HG03439 (cell line): ENCODE data around the gene SEC31B.
A peak's percentile ranks its signal among the peaks of the same experiment; 100 is the strongest.

Experiments used
- ATAC-seq: cut with Tn5 transposase; IDR thresholded peaks from one replicate; pipeline ENCODE4 v1.9.1; 2021; ENCODE audit warnings: mild to moderate bottlenecking, moderate library complexity; ENCODE audit not compliant: unreplicated experiment

The SEC31B gene

DNA sequence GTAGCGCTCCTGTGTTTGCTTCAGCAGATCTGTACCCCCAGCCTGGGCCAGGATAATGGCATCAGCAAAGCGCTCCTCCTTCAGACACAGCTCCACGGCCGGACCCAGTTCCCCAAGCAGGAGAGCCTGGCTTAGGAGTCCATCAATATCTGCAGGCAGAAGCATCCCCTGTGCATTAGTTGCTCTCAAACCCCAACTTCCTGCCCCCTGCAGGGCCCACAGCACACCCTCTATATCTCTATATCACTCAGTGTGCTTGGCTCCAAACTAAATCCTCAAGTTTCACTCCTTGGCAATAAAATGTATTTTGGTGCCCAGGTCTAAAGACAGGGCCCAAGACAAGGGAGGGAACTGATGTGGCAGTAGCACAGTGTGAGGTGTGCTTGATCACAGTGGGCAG lies 21.6 kb downstream of the SEC31B start:
- no peak for ATAC-seq

DNA sequence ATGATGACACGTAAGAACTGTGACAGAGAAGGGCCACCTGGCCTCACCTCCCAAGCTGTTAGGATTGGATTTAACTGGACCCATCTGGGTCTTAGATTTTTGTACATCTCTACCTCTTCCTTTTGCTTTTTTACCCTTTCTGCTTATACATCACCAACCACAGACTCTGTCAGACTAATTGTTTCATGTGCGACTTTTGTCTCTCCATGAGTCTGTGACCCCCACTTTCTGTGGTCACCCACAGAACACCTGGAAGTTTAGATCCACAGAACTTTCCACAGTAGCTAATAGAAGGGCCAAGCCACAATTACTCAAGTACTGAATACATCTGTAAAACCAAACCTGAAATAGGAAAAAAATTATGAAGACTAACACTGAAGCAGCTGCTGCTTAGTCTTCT lies 23.1 kb downstream of the SEC31B start:
- ATAC-seq, result no peak

DNA sequence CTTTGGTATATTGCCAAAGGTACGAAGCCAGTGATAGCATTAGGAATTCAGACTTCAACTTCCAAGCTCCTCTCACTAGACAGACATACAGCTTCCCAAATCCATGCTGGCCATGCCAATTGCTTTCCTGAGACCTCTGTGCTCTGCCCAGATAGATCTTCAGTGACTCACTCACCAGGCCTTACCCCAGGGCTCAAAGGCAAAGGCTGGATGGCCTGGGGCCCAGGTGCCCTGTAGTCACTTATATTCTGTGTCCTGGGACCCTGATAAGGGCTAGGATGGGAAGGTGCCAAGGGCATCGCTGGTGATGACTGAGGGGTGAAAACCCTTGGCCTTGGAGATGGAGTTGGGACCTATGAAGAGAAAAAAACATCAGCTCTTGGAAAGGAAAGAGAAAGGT lies 29.1 kb downstream of the SEC31B start:
- no peak for ATAC-seq

DNA sequence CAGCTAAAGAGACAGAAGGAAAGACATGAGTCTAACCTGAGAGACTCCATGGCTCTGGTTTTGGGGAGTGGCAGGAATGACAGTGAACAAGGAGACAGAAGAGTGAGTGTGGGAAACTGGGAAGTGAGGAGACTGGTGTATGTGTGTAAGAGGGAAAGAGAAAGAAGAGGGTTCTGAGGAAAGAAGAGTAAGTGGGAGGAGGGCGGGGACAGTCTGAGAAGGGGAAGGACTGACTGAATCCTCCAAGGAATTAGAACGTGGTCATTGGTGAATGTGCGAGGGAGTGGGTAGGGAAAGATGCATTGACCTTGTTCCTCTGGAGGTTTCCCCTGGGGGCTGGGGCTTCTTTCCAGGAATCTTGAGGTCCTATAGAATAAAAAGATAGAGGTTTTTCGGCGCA lies 30.3 kb downstream of the SEC31B start:
- no peak for ATAC-seq

- ATAC-seq, result no peak
These were observed 32.1 kb downstream of the SEC31B start for GRCh38 chr10:100487529-100487928.

- no peak for ATAC-seq
These were observed 33.7 kb downstream of the SEC31B start for GRCh38 chr10:100485801-100486495.

- no peak for ATAC-seq
These were observed 34.3 kb downstream of the SEC31B start for GRCh38 chr10:100485366-100485765.

DNA sequence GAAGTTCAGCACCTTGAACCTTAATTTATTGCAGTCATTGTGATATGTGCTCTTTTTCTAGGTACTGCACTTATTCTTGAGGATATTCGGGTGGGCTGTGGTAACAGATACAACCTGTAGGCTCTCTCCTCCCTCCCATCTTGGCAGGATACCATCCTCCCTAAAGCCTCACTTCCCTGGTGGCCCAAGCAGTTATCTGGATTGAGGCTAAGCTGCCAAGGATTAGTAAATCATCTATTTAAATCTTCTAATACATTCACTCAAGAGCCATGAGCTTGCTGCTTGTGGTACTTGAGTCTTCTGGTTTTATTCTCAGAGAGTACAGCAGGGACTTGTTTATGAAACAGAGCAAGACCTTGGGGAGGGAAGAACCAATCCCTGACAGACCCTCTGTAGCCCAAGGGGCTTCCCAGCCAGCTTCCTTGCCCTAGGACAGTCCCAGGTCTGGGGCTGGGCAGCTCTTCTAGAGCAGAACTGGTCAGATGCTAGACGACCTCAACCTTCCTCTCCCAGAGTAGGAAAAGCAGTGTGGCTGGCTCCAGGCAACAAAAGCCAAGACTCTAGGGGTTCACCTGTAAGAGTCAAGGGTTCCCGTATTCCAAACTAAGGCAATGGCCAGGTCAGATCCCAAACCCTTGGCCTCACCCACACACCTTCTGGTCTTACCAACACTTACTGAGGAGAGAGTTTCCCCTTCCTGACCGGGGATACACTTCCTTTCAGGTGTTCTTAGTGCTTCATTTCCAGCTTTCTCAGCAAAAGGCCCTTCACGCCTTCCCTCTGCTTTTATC lies 35.6 kb downstream of the SEC31B start:
- ATAC-seq, result no peak

DNA sequence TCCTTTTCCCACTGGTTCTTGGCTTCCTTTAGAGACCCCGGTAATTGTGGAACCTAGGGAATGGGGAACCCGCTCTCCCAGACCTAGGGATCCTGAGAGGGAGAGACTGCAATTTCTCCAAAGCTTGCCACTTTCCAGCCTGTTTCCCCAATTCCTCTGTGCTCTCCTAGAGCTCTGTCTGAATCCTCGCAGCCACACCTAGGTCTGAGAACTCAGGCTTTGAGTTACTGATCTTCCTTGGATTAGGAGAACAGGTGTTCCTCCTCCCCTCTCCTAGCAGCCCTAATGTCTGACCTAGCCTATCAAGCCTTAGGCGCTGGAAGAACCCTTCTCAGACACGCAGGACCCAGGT lies 36.9 kb downstream of the SEC31B start:
- ATAC-seq, result no peak

DNA sequence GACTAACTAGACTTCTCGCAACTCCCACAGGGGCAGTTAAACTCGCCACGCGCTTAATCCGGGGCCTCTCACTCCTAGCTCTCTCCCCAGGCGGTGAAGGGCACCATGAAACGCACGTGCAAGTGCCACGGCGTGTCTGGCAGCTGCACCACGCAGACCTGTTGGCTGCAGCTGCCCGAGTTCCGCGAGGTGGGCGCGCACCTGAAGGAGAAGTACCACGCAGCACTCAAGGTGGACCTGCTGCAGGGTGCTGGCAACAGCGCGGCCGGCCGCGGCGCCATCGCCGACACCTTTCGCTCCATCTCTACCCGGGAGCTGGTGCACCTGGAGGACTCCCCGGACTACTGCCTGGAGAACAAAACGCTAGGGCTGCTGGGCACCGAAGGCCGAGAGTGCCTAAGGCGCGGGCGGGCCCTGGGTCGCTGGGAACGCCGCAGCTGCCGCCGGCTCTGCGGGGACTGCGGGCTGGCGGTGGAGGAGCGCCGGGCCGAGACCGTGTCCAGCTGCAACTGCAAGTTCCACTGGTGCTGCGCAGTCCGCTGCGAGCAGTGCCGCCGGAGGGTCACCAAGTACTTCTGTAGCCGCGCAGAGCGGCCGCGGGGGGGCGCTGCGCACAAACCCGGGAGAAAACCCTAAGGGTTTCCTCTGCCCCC lies 37.4 kb downstream of the SEC31B start:
- ATAC-seq, result no peak

- peak; percentile 98 for ATAC-seq
These were observed 38.1 kb downstream of the SEC31B start for GRCh38 chr10:100481462-100482081.

DNA sequence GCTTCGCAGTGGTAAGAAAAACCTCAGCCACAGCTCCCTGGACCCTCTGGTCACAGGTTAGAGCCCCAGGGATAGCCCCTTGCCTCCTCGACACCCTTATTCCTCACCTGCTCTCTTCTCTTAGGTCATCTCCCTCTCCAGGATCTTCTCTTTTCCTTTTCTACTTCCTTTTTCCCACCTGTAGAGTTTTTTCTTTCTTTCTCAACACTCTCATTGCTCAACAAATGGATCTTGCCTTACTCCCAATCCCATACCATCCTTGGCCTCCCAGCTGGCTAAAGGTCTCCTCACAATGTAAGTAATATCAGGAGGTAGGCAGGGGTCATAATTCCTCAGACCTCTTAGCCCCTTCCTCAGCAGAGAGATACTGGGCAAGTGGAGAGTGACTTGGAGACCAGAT lies 39.7 kb downstream of the SEC31B start:
- no peak for ATAC-seq

GRCh38 chr10:100479037-100479436 lies 40.6 kb downstream of the SEC31B start:
- ATAC-seq, result no peak

DNA sequence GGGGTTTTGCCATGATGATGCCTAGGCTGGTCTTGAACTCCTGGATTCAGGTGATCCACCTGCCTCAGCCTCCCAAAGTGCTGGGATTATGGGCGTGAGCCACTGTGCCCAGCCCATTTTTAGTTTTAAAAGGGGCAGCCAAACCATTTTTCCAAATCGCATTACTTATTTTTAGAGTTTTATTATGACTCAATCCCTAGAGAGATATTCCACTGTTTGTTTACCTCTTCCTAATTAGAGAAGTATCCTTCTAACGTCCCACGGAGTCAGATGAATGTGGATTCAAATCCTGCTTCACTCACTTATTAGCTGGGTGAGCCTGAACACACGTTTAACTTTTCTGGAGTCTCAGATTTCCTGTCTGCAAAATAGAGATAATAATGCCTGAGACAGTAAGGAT lies 41.7 kb downstream of the SEC31B start:
- ATAC-seq, result no peak

- no peak for ATAC-seq
These were observed 49.3 kb downstream of the SEC31B start for GRCh38 chr10:100470367-100470766.

DNA sequence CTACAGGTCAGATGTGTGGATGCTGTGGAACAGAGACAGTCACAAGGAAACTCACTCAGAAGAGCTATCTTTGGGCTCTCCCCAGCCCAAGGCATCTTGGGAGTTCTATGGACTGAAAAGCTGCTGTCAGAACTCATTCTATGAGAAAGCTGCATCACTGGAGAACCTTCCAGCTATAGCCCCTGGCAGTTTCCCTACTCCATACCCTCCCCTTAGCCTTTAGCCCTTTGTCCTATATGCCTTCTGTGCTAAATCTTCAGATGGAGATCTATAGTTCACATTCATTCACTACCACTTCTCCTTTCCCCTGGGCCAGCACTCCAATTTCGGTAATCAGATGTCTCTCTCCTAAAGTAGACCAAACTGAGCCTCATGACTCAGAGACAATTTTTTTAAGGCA lies 49.9 kb downstream of the SEC31B start:
- no peak for ATAC-seq

DNA sequence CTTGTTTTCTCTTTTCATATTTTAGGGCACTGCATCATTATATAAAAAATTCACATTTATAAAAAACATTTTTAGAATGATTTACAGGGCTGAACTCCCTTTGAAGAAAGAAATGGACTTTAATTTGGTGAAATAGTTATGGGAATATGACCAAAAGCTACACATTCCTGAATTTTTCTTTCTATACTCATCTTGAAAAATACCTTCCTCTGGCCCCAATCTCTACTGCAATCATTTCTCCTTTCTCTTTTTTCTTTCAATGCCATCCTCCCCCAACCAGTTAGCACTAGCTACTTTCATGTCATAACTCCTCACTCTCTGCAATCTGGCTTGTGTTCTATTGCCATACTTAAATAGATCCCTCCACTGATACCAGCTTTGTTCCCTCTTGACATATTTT lies 50.7 kb downstream of the SEC31B start:
- no peak for ATAC-seq

DNA sequence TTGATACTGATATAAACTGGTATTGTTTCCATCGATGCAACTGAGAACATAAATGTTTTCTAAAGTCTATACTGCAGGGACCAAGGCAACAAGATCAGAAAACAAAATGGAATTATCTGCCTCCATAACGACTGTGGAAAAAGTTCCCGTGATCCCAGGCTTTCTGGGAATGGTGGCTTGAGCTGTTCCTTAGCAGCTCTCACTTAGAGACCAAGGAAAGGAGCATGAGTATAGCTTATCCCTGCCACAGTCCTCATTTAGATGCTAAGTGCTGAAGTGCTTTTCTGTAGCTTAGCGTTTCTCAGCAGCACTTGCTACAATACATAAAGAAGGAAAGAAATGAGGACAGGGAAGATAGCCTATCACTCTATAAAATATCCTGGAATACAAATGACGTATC lies 51.3 kb downstream of the SEC31B start:
- no peak for ATAC-seq

DNA sequence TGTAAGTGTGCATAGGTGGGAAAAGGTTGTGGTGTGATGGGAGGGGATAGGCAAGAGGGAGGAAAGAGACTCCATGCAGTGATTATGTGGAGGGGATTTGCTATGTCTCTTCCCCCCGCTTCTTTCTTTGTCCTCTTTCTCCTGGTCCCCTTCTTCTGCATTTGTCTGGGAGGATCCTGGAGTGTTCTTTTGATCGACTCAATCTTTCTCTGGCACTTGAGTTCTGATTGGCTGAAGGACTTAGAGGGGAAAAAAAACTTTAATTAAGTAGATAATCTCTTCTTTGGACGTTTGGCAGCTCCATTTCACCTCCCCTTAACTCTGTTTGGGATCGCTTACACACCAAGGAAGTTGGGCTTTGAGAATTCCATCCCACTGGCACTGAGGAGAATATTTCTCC lies 57.0 kb downstream of the SEC31B start, which contains the start of gene WNT8B:
WNT8B (plus strand) TSS at position 301 of the 400 bp plus-strand sequence. CDS start 160 bp downstream, outside the sequence.
- no peak for ATAC-seq

- ATAC-seq, result no peak
These were observed 70.7 kb downstream of the SEC31B start for GRCh38 chr10:100448951-100449350.

DNA sequence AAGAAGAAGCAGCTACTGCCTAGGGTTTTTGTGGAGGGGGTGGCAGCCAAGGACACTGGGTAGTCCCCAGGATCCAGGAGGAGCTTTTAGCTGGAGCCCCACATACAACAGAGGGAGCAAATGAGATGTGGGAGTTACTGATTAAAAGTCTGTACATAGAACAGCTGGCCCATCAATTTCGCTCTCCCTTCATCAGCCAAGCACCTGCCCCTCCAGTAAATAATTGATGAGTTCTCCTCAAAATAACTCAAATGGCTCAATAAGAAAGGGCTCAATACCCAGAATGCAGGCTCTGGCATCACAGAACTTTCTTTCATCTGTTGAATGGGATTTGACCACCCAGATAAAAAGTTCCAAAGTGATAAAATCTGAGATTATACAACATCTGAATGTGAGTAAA lies 72.0 kb downstream of the SEC31B start:
- ATAC-seq, result no peak
